ENCODE results near the gene ANKRD11. TPM values are rescaled to one million over a fixed set of nuclear protein-coding genes. Genes with fewer than 3 reads are reported as not detected.
A peak's percentile ranks its signal among the peaks of the same experiment; 100 is the strongest.

Gene ANKRD11
- total and polyA plus RNA-seq, 2 donors (not counting 3 experiments of a cell fraction or from before 2014, with no cell fraction given): 55.8 to 191 TPM

DNA sequence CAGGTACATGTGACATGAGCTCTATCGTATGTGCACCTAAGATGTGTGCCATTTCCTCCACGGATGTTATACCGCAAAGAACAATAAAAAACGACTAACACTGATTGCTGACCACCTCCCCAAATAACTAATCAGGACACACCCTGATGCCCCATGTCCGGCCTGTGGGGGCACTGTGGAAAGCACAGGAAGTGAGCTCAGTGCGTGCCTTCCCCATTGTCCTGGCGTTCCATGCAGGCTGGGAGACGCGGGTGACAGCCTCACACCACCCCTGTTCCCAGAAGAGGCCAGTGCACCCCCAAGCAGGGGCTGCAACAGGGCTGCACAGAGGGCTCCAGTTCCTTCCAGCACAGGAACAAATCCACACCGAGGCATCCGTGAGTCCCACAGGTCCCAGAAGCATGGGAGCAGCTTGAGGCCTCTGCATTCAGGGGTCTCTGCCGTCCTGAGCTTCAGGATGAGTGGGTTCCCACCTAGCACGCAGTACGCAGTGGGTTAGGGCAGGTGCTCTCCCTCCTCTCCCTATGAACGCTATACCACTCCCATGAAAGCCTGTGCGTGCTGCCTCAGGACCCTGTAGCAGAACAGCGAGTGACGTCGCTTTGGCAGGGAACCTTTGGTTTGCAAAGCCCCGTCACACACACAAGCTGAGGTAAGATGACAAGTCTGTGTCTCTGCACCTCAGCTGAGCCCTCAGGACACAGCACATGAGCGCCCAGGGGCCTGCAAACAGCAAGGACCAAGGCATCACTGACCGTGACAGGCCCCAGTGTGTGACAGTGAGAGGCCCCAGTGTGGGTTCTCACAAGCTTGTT is 155.2 kb downstream of the ANKRD11 start:
- no peaks in the 10 kb centered on the region for H3K9me3 ChIP-seq (replicated peaks; ENCODE audit: control insufficient read depth, insufficient read depth, low read length)
- H2AFZ ChIP-seq (ENCODE audit: low read depth, low read length): no peak overlapping the region
- H3K4me2 ChIP-seq (ENCODE audit: insufficient read depth, low read length): peak overlapping the region; percentile 18
- no peak for TF ChIP-seq MYC (IDR thresholded peaks at IDR 0.05; ENCODE audit: low read depth, low read length)
- TF ChIP-seq, protein P1, sequence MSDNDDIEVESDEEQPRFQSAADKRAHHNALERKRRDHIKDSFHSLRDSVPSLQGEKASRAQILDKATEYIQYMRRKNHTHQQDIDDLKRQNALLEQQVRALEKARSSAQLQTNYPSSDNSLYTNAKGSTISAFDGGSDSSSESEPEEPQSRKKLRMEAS (IDR thresholded peaks at IDR 0.05; ENCODE audit: insufficient read depth, insufficient read length): no peak
- no peak for TF ChIP-seq GATA2 (IDR thresholded peaks at IDR 0.05; ENCODE audit: insufficient read depth, insufficient read length, low read depth, low read length)
- TF ChIP-seq JUN (IDR thresholded peaks at IDR 0.05; ENCODE audit: borderline replicate concordance, insufficient read depth, insufficient read length, low read depth): peak; percentile 4
- TF ChIP-seq, protein P2, sequence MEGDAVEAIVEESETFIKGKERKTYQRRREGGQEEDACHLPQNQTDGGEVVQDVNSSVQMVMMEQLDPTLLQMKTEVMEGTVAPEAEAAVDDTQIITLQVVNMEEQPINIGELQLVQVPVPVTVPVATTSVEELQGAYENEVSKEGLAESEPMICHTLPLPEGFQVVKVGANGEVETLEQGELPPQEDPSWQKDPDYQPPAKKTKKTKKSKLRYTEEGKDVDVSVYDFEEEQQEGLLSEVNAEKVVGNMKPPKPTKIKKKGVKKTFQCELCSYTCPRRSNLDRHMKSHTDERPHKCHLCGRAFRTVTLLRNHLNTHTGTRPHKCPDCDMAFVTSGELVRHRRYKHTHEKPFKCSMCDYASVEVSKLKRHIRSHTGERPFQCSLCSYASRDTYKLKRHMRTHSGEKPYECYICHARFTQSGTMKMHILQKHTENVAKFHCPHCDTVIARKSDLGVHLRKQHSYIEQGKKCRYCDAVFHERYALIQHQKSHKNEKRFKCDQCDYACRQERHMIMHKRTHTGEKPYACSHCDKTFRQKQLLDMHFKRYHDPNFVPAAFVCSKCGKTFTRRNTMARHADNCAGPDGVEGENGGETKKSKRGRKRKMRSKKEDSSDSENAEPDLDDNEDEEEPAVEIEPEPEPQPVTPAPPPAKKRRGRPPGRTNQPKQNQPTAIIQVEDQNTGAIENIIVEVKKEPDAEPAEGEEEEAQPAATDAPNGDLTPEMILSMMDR (IDR thresholded peaks at IDR 0.05; ENCODE audit: extremely low read depth in 1 of 2, insufficient read depth in 1 of 2, low read depth in 1 of 2, low read length in 2 of 2): peak; percentile 28 to 35
- no peak for TF ChIP-seq FOS (IDR thresholded peaks at IDR 0.05; ENCODE audit: borderline replicate concordance, insufficient read depth, low read length)
- TF ChIP-seq POLR2A (IDR thresholded peaks at IDR 0.05; ENCODE audit: low read depth, low read length): peak; percentile 39
- TF ChIP-seq EZH2 (IDR thresholded peaks at IDR 0.05; ENCODE audit: borderline replicate concordance, low read depth, low read length, severe bottlenecking): no peak
- TF ChIP-seq POLR2AphosphoS5 (IDR thresholded peaks at IDR 0.05; ENCODE audit: insufficient read depth, low read depth, low read length): peak; percentile 25
- peaks cover 93% of the 10 kb centered on the region for H3K79me2 ChIP-seq (ENCODE audit: control insufficient read depth, insufficient read depth, low read length)
- FAIRE-seq: peak; percentile 77
- H3K27me3 ChIP-seq (ENCODE audit: control insufficient read depth in 2 of 2, insufficient read depth in 2 of 2, low read length in 2 of 2): no peaks in the 10 kb centered on the region
- POLR2A ChIA-PET: interaction anchor here (0.6 kb wide), 1 partner anchor 169 kb away, joined by 8 read pairs; no protein-coding TSS in a partner anchor
- H3K4me3 ChIP-seq (replicated peaks in 1 of 3; ENCODE audit: insufficient read depth in 1 of 3, low read depth in 1 of 3, low read length in 3 of 3): no peak overlapping the region
- H4K20me1 ChIP-seq (replicated peaks; ENCODE audit: control insufficient read depth, extremely low read depth, insufficient read depth, low read length): peaks cover 3% of the 10 kb centered on the region
- H3K36me3 ChIP-seq (ENCODE audit: control insufficient read depth in 2 of 2, extremely low read depth in 1 of 2, insufficient read depth in 2 of 2, low read length in 2 of 2): no peaks in the 10 kb centered on the region
- no peak overlapping the region for H3K9ac ChIP-seq (replicated peaks; ENCODE audit: extremely low read depth, insufficient read depth, low read length)
- dilution Hi-C loops (cut with MboI; ENCODE audit: extremely low pct_ligation_motif_present, low sequenced_read_pairs) (no loop called here), intact Hi-C loops (cut with micrococcal nuclease) (loop anchor here (5.0 kb wide), 1 partner anchor 77 kb away; no protein-coding TSS in a partner anchor)
- BruUV-seq (replicated peaks): no TSS peak
- peaks cover 55% of the 10 kb centered on the region for H3K4me1 ChIP-seq (ENCODE audit: control insufficient read depth, extremely low read depth, insufficient read depth, low read length)
- no peak for DNase-seq (ENCODE audit: low read depth, low spot score)
- peak overlapping the region; percentile 36 for H3K27ac ChIP-seq (ENCODE audit: insufficient read depth, low read depth, low read length)
- CTCF ChIA-PET: interaction anchor here (0.6 to 3.0 kb wide), 19 partner anchors 8 to 587 kb away, joined by 3 to 23 read pairs (median 4); no protein-coding TSS in a partner anchor
- no peaks in the 10 kb centered on the region for H3K9me1 ChIP-seq (replicated peaks; ENCODE audit: control insufficient read depth, extremely low read depth, insufficient read depth, low read length)
